NB4 (cell line): ENCODE data around the gene GPR17.

ENCODE experiments used
- DNase-seq: peaks from one replicate; pipeline ENCODE4 v3.0.0; 2010; ENCODE audit warnings: low read depth
- H3K4me3 ChIP-seq: one replicate; pipeline ENCODE4 v1.5.1; 2011; ENCODE audit warnings: mild to moderate bottlenecking, low read depth, low read length, moderate library complexity
- CTCF ChIP-seq: IDR thresholded peaks from one replicate; pipeline ENCODE4 v1.5.1; 2012; ENCODE audit warnings: low read depth, low read length
- MAX ChIP-seq: IDR thresholded peaks from 2 replicates; pipeline ENCODE4 v1.6.1; 2011; ENCODE audit warnings: low read depth, low read length
- MYC ChIP-seq: IDR thresholded peaks from 2 replicates; pipeline ENCODE4 v1.6.1; 2011; ENCODE audit warnings: low read depth, low read length
- POLR2A ChIP-seq: IDR thresholded peaks from 2 replicates; pipeline ENCODE4 v1.6.1; 2011; ENCODE audit warnings: mild to moderate bottlenecking; ENCODE audit not compliant: insufficient read length; ENCODE audit errors: extremely low read depth

GPR17 gene

GRCh38 chr2:127642706-127643438, 3.1 kb upstream of the GPR17 start:
- no peak overlapping the region for H3K4me3 ChIP-seq
- DNase-seq: no peak
- TF ChIP-seq CTCF: no peak
- no peak for TF ChIP-seq POLR2A
- no peak for TF ChIP-seq MAX
- no peak for TF ChIP-seq MYC

- TF ChIP-seq MYC (no peak), CTCF (no peak), MAX (no peak), POLR2A (no peak)
- no peak for DNase-seq
- no peak overlapping the region for H3K4me3 ChIP-seq
Measured at GRCh38 chr2:127643439-127644065, 2.4 kb upstream of the GPR17 start.

GRCh38 chr2:127644066-127645025, 1.6 kb upstream of the GPR17 start:
- peak; percentile 26 for DNase-seq
- TF ChIP-seq CTCF (peak; percentile 35), POLR2A (no peak)

GRCh38 chr2:127645026-127645394, 943 bp upstream of the GPR17 start:
- H3K4me3 ChIP-seq: no peak overlapping the region
- DNase-seq: no peak
- no peak for TF ChIP-seq POLR2A
- TF ChIP-seq MAX: no peak
- no peak for TF ChIP-seq MYC
- no peak for TF ChIP-seq CTCF

More at GRCh38 chr2:127644066-127645025, 1.6 kb upstream of the GPR17 start:
- H3K4me3 ChIP-seq: no peak overlapping the region

GRCh38 chr2:127646487-127647241, 711 bp downstream of the GPR17 start:
- H3K4me3 ChIP-seq: no peak overlapping the region
- TF ChIP-seq CTCF: no peak
- TF ChIP-seq POLR2A: no peak
- no peak for TF ChIP-seq MYC
- no peak for TF ChIP-seq MAX
- no peak for DNase-seq
